HepG2 (cell line): ENCODE results near the gene VENTX.

Experiments
- CEBPG ChIP-seq: IDR thresholded peaks from 2 replicates; pipeline ENCODE4 v1.6.1; 2016
- GABPB1 ChIP-seq: IDR thresholded peaks from 2 replicates; pipeline ENCODE4 v1.6.1; 2016; ENCODE audit warnings: mild to moderate bottlenecking, missing genetic modification reagents, moderate library complexity, missing compliant biosample characterization
- HNRNPUL1 ChIP-seq: fragments of 200-400 bp; formaldehyde crosslinking; IDR thresholded peaks from 2 replicates; pipeline ENCODE4 v1.6.1; 2017; ENCODE audit warnings: low read depth, mild to moderate bottlenecking, low read length, moderate library complexity
- KDM5A ChIP-seq: fragments of 200-600 bp; sonication (generic); IDR thresholded peaks from 2 replicates; pipeline ENCODE4 v1.7.0; 2018; ENCODE audit warnings: antibody characterized with exemption, mild to moderate bottlenecking, low read length, borderline replicate concordance
- NFATC3 ChIP-seq: sonication (generic); formaldehyde crosslinking; IDR thresholded peaks from 2 replicates; pipeline ENCODE4 v1.5.1; 2020; ENCODE audit warnings: mild to moderate bottlenecking, missing genetic modification reagents
- TCF7 ChIP-seq: sonication (generic); IDR thresholded peaks from 2 replicates; pipeline ENCODE4 v1.6.1; 2016; ENCODE audit warnings: antibody characterized with exemption, low read depth
- TGIF2 ChIP-seq: IDR thresholded peaks from 2 replicates; pipeline ENCODE4 v1.6.1; 2016; ENCODE audit warnings: control low read depth, missing compliant biosample characterization
- ZNF318 ChIP-seq: sonication (generic); formaldehyde crosslinking; IDR thresholded peaks from 2 replicates; pipeline ENCODE4 v1.4.0; 2020; ENCODE audit warnings: mild to moderate bottlenecking, missing genetic modification reagents
- ZNF335 ChIP-seq: sonication (generic); formaldehyde crosslinking; IDR thresholded peaks from 2 replicates; pipeline ENCODE4 v1.4.0; 2020; ENCODE audit warnings: missing genetic modification reagents
- ZNF460 ChIP-seq: sonication (generic); formaldehyde crosslinking; IDR thresholded peaks from 2 replicates; pipeline ENCODE4 v1.5.1; 2020; ENCODE audit warnings: missing genetic modification reagents, mild to moderate bottlenecking, borderline replicate concordance
- TF ChIP-seq, protein P1 (sequence below): sonication (generic); formaldehyde crosslinking; IDR thresholded peaks from 2 replicates; pipeline ENCODE4 v1.4.0; 2020; ENCODE audit warnings: missing genetic modification reagents
- TF ChIP-seq, protein P2 (sequence below): sonication (generic); formaldehyde crosslinking; IDR thresholded peaks from 2 replicates; pipeline ENCODE4 v1.5.0; 2020; ENCODE audit warnings: mild to moderate bottlenecking, missing genetic modification reagents, moderate library complexity

- TF ChIP-seq KDM5A = no peak
- TF ChIP-seq ZNF335 (CRISPR knock-in tag) = no peak
- TF ChIP-seq HNRNPUL1 = no peak
- no peak for TF ChIP-seq CEBPG (CRISPR knock-in tag)
- TF ChIP-seq GABPB1 (CRISPR knock-in tag) = no peak
- no peak for TF ChIP-seq ZNF460 (CRISPR knock-in tag)
- TF ChIP-seq TCF7 = no peak
- no peak for TF ChIP-seq NFATC3
- no peak for TF ChIP-seq ZNF318 (CRISPR knock-in tag)
- TF ChIP-seq, protein P1, sequence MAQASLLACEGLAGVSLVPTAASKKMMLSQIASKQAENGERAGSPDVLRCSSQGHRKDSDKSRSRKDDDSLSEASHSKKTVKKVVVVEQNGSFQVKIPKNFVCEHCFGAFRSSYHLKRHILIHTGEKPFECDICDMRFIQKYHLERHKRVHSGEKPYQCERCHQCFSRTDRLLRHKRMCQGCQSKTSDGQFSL (CRISPR knock-in tag) = no peak
- TF ChIP-seq TGIF2 (CRISPR knock-in tag) = no peak
- TF ChIP-seq, protein P2, sequence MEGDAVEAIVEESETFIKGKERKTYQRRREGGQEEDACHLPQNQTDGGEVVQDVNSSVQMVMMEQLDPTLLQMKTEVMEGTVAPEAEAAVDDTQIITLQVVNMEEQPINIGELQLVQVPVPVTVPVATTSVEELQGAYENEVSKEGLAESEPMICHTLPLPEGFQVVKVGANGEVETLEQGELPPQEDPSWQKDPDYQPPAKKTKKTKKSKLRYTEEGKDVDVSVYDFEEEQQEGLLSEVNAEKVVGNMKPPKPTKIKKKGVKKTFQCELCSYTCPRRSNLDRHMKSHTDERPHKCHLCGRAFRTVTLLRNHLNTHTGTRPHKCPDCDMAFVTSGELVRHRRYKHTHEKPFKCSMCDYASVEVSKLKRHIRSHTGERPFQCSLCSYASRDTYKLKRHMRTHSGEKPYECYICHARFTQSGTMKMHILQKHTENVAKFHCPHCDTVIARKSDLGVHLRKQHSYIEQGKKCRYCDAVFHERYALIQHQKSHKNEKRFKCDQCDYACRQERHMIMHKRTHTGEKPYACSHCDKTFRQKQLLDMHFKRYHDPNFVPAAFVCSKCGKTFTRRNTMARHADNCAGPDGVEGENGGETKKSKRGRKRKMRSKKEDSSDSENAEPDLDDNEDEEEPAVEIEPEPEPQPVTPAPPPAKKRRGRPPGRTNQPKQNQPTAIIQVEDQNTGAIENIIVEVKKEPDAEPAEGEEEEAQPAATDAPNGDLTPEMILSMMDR (CRISPR knock-in tag) = no peak
These were observed 39.4 kb upstream of the VENTX start for GRCh38 chr10:133198206-133198605.
